ENCODE measurements around the gene PTH2R. TPM values are rescaled to one million over a fixed set of nuclear protein-coding genes. Genes with fewer than 3 reads are reported as not detected.

The PTH2R gene
- total and polyA plus RNA-seq, 2 of the 4 experiments (the other 2 are of a cell fraction): under 0.01 TPM; not detected in 1

GRCh38 chr2:208467564-208467963 lies 61.0 kb downstream of the PTH2R start:
- Histone ChIP-seq H3K27me3 (ENCODE audit: control insufficient read depth, insufficient read depth, low read length) (no peaks in the 10 kb centered on the region), H3K79me1 (ENCODE audit: low read depth in 1 of 2, low read length in 2 of 2) (no peaks in the 10 kb centered on the region), H3K36me3 (ENCODE audit: control insufficient read depth, insufficient read depth, low read length) (no peaks in the 10 kb centered on the region), H3K4ac (ENCODE audit: low read depth, low read length) (no peak overlapping the region), H2BK20ac (ENCODE audit: low read depth, low read length) (no peak overlapping the region), H3K9me3 (ENCODE audit: control insufficient read depth, insufficient read depth, low read length) (peaks cover 4% of the 10 kb centered on the region; the same call in 1 of the 2 replicates), H3K4me2 (ENCODE audit: low read depth, low read length) (no peak overlapping the region), H2BK120ac (ENCODE audit: low read depth, low read length) (no peak overlapping the region), H3K23ac (ENCODE audit: low read depth, low read length) (no peak overlapping the region), H4K91ac (ENCODE audit: insufficient read depth, low read depth, low read length) (no peak overlapping the region), H3K9me1 (ENCODE audit: insufficient read depth, low read length) (no peaks in the 10 kb centered on the region), H4K8ac (ENCODE audit: low read depth in 2 of 2, low read length in 2 of 2) (no peak overlapping the region), H2BK15ac (ENCODE audit: low read depth, low read length) (no peak overlapping the region), H3K18ac (ENCODE audit: low read depth, low read length) (no peak overlapping the region), H3K14ac (replicated peaks; ENCODE audit: low read depth, low read length) (no peak overlapping the region), H2BK5ac (ENCODE audit: low read depth, low read length, poor library complexity, severe bottlenecking) (no peak overlapping the region), H2AFZ (replicated peaks; ENCODE audit: low read length, poor library complexity) (no peak overlapping the region), H3K4me1 (ENCODE audit: control insufficient read depth, insufficient read depth, low read length) (no peaks in the 10 kb centered on the region), H4K20me1 (ENCODE audit: insufficient read depth, low read length) (no peaks in the 10 kb centered on the region), H3K4me3 (ENCODE audit: insufficient read depth, low read depth, low read length) (no peak overlapping the region), H2AK5ac (ENCODE audit: low read depth, low read length) (no peak overlapping the region), H2AK9ac (replicated peaks; ENCODE audit: low read depth, low read length, poor library complexity) (no peak overlapping the region), H3K9ac (ENCODE audit: low read depth, low read length) (no peak overlapping the region), H4K5ac (ENCODE audit: low read depth, low read length) (no peak overlapping the region), H3K56ac (ENCODE audit: extremely low read depth, insufficient read depth, low read length) (no peak overlapping the region), H3K27ac (ENCODE audit: insufficient read depth, low read length) (no peak overlapping the region)
- no peak for ATAC-seq (ENCODE audit: low read depth)
- intact Hi-C loops (cut with micrococcal nuclease): no loop called here
- WGBS, 2 experiments (ENCODE audit: extremely low coverage in 2 of 2, insufficient read length in 1 of 2): no CpG with 5 or more reads among the region's 1 CpG
- in situ Hi-C loops (cut with MboI; ENCODE audit: low sequenced_read_pairs): no loop called here
- no peak for DNase-seq
- no TSS peak for BruUV-seq (replicated peaks)
- CTCF ChIA-PET: no interaction called here
- POLR2A ChIA-PET (ENCODE audit: unreplicated experiment): no interaction called here
- TF ChIP-seq CEBPB (IDR thresholded peaks at IDR 0.05; ENCODE audit: low read depth, low read length) (no peak), POLR2A (IDR thresholded peaks at IDR 0.05; ENCODE audit: low read depth, low read length) (no peak), RAD21 (IDR thresholded peaks at IDR 0.05; ENCODE audit: low read length) (no peak), MXI1 (IDR thresholded peaks at IDR 0.05; ENCODE audit: borderline replicate concordance, low read depth, low read length) (no peak)
- dilution Hi-C loops (cut with HindIII; ENCODE audit: low sequenced_read_pairs, unreplicated experiment): no loop called here

All from IMR-90 (cell line).